Choroid plexus epithelial cell (primary cell): Measurements from ENCODE around the gene WDR46.

Experiments
- DNase-seq: peaks from one replicate; pipeline ENCODE4 v3.0.0-alpha.2; 2010; ENCODE audit warnings: low read depth
- H3K4me3 ChIP-seq: 2 replicates; pipeline ENCODE4 v1.5.1; 2011; ENCODE audit warnings: low read depth, mild to moderate bottlenecking, control low read depth, low read length, moderate library complexity
- CTCF ChIP-seq: conservative IDR thresholded peaks from 2 replicates; pipeline ENCODE4 v1.5.1; 2011; ENCODE audit warnings: low read depth, mild to moderate bottlenecking, control low read depth, inconsistent platforms, low read length, moderate library complexity

Gene WDR46

DNA sequence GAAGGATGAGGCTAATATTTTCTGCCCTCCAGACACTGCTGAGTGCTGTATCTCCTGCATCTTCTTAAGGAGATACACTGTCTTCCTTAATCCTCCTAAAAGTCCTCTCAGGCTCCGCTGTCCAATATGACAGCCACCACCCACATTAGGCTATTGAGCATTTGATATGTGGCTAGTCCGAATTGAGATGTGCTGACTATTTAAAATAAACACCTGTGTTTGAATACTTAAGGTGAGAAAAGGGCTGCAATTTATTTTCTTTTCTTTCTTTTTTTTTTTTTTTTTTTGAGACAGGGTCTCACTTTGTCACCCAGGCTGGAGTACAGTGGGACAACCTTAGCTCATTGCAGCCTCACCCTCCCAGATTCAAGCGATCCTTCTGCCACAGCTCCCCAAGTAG is 12.8 kb upstream of the WDR46 start:
- H3K4me3 ChIP-seq, result no peak overlapping the region
- TF ChIP-seq CTCF, result no peak
- DNase-seq, result no peak

DNA sequence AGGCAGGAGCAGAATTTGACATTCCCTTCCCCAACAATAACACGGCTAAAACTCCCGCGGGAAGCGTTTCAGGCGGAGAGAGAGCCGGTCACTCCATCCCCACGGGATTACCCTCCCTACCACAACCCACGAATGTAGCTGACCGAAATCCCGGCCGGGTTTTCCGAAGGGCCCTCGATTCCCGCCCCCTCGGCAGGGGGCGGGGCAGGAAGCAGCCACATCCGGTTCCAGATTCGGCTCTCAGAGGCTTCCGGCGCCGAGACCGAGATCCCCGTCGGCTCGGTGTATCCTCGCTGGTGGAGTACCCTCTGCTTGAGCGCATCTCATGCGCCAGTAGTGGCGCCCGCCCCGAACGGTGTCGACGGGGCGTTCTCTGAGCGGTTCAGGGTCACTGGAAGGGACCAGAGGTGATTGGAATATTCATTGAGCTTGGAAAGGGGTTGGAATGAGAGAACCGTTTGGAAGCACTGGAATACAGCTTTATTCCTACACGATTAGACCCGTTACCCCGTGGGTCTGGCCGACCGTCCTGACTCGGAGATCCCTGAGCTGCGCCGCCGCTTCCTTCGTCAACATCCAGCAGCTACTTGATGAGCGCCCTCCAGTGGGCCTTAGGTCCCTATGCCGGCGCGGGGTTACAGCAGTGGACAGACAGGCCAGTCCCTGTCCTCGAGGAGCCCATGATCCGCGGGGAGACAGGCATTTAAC is 10.4 kb upstream of the WDR46 start:
- DNase-seq, result peak; percentile 95
- H3K4me3 ChIP-seq, result peak overlapping the region; percentile 92
- peak; percentile 82 for TF ChIP-seq CTCF

DNA sequence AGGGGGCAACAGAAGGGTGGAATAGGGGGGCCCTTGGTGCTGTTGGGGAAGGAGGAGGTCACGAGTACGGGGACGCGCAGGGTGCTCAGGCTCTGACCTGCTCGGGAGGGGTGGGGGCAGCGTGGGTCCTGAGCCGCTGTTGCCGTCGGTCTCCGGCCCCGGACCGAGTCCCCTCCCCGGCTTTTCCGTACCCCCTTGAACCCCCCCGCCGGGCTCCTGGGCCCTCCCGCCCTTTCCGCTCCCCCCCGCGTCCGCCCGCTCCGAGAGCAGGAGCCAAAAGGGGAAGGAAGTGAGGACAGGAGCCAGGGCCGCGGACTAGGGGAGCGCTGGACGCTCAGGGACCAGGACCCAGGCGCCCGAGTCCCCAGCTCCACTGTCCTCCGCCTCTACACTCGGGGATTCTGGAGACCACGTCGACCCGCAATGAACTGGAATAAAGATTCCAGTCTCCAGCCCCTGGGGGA is 9.8 kb upstream of the WDR46 start, which contains the start of gene RGL2:
Gene RGL2 (minus strand): TSS at position 170 of the 464 bp plus-strand sequence. CDS start 332 bp downstream, outside the sequence.
- no peak for TF ChIP-seq CTCF
- H3K4me3 ChIP-seq, result peak within 1 kb of the TSS; percentile 92
- peak; percentile 55 for DNase-seq

DNA sequence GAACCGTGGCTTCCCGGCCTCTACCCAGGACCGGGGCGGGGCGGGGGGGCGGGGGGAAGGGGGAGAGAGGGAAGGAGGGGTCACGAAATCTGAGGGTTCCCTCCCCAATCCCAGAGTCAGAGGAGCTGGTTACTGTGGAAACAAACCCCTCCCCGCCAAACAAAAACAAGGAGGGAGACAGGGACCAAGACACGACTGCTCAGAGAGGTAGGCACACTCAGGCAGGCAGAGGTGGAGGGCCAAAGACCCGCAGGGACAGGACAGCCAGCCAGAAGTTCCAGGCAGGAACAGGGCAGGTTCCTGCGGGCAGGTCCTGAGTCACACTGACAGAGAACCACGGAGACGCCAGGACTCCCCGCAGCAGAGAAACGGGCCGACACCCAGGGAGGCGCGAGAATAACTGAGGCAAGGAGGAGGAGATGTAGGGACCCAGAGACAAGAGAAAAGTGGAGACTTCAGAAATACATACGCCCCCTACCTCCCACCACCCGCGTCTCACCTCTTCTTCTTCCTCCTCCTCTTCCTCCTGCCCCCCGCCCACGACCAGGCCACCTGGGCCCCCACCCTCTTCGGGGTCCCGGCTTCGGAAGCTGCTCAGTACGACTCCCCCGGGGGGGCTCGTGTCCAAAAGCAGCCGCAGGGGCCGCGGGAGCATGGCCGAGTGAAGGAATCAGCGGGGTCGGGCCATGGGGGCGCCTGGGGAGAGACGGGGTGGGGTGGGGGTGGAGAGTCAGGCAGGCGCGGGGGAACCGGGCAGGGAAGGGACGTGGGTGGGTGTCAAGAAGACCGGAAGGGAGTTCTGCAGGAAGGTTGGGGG is 9.1 kb upstream of the WDR46 start:
- peak; percentile 81 for DNase-seq
- peak overlapping the region; percentile 92 for H3K4me3 ChIP-seq
- TF ChIP-seq CTCF, result peak; percentile 19

DNA sequence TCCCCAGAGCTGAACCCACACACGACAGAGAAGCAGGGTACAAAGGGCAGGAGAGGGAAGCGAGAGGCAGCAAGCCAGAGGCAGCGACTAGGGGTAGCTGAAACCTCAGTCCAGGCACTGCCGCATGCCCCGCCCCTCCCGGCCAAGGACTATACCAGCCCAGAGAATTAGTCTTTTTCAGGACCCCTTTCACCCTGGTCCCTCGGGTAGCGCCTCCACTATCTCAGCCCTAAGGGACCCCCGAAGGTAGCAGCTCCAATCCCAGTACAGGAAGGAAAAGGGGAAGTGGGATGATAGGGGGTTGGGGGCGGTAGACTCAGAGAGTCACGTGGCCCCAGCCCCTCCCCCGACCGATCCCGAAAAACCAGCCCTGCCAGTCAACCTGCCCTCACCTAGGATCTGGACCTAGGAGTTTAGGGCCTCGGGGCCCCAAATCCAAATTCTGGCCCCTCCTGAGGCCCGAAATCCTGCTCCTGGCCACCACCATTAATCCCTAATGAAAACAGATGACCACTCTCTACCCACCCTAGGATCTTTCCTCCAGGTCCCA is 8.4 kb upstream of the WDR46 start:
- no peak for TF ChIP-seq CTCF
- H3K4me3 ChIP-seq, result peak overlapping the region; percentile 92
- DNase-seq, result no peak

GRCh38 chr6:33296797-33297405 is 7.9 kb upstream of the WDR46 start:
- no peak for TF ChIP-seq CTCF
- H3K4me3 ChIP-seq, result peak overlapping the region; percentile 92
- no peak for DNase-seq
